Esophagus squamous epithelium (tissue), 4 donors: ENCODE results near the gene GABBR2.

Experiments
- POLR2A ChIP-seq, 4 donors: fragments of 450-650 bp; IDR thresholded peaks; one replicate each; pipeline ENCODE4 v1.6.1; 2017; ENCODE audit warnings: antibody characterized with exemption in 4 of 4, mild to moderate bottlenecking in 4 of 4, moderate library complexity in 3 of 4
- TF ChIP-seq, protein P1 (sequence below), 6 experiments: fragments of 450-650 bp in 4 of 6; fragments of 200-600 bp in 2 of 6; sonication (generic) in 2 of 6; IDR thresholded peaks; one replicate each; pipeline ENCODE4 v1.5.1; 2016 to 2019; ENCODE audit warnings: antibody characterized with exemption in 6 of 6, mild to moderate bottlenecking in 4 of 6, moderate library complexity in 4 of 6

DNA sequence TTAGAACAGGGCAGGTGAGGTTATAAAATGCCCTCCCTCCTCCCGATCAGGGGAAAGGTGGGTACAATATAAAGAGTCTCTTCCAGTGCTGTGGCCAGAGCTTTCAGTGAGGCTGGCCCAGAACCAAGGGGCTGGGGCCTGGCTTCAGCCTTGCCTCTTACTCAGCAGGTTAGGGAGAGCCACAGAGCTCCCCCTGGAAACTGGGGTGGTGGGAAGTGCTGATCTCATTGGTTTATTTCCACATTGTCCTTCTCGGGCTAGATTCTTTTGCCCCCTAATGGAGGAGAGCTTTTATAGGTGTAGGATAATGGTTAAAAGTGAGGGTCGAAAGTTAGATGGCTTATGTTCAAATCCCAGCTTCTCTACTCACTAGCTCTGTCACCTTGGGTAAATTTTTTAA is 266.6 kb downstream of the GABBR2 start:
- TF ChIP-seq, protein P1, sequence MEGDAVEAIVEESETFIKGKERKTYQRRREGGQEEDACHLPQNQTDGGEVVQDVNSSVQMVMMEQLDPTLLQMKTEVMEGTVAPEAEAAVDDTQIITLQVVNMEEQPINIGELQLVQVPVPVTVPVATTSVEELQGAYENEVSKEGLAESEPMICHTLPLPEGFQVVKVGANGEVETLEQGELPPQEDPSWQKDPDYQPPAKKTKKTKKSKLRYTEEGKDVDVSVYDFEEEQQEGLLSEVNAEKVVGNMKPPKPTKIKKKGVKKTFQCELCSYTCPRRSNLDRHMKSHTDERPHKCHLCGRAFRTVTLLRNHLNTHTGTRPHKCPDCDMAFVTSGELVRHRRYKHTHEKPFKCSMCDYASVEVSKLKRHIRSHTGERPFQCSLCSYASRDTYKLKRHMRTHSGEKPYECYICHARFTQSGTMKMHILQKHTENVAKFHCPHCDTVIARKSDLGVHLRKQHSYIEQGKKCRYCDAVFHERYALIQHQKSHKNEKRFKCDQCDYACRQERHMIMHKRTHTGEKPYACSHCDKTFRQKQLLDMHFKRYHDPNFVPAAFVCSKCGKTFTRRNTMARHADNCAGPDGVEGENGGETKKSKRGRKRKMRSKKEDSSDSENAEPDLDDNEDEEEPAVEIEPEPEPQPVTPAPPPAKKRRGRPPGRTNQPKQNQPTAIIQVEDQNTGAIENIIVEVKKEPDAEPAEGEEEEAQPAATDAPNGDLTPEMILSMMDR (IDR thresholded peaks at IDR 0.05): no peak
- TF ChIP-seq POLR2A (IDR thresholded peaks at IDR 0.05): no peak
